Measurements from ENCODE around the gene PEMT.

Gene PEMT

DNA sequence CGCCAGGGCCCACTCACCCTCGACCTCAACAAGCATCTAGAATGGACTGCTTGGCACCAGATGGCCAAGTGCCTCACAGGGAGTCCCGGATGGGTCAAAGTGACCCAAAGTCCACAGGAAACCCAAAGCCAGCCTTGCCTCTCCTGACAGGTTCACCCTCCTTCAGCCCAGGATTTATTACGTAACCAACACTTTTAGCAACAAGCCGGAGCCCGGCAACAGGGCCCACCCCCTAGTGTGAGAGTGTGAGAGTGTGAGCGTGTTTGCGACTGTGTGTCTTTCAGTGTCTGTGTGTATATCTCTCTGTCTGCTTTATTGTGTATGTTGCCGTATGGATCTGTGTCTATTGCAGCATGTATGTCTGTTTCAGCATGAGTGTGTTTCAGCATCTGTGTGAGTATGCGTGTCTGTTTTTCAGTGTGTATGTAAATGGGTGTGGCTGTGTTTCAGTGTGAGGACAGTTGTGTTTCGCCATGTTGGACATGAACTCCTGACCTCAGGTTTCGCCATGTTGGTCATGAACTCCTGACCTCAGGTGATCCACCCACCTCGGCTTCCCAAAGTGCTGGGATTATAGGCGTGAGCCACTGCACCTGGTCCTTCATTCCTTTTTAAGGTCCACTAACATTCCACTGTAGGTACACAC is 13.7 kb upstream of the PEMT start:
- DNase-seq (ENCODE audit: low read depth), result no peak

DNA sequence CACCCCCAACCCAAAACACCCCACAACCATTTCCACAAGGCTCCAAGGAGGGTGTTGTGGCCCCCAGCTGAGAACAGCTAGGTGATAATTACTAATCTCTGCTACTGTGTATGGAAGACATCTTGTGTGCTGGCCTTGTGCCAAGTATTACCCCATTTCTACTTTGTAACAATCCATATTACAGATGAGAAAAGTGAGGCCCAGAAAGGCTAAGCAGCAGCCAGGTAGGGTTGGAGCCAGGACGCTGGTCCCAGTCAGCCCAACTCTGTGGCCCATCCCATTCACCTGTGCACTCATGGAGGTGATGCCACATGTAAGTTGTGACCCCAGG is 12.4 kb upstream of the PEMT start:
- no peak for DNase-seq (ENCODE audit: low read depth)

DNA sequence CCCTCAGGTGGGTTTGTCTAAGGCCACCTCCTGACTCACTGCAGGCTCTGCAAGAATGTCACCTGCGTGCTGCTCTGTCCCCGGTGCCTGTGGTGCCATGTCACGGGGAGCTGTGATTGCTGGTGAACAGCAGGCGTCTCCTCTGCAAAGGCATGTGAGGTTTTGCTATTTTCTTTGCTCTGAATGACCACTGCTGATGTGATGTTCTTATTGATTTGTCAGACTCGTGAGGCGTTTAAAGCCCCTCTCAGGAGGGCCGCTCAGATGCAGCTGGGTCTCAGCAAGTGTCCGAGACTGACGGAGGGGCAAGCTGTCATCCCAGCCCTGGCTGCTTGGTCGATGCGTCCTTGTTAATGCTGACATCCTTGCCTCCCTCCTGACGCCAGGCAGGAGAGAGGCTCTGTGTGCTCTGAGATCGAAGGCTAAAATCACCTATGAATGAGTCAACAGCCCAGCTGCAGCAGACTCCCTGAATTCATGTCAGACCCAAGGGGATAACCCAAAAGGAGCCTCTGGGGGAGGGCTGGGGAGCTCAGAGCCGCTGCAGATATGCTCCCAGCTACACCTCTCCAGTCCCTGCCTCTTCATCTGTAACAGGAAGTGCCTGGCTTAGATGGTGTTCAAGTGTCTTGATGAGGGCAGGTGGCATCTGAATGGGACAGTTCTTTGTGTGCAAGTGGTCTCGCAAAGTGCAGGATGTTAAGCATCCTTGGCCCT is 11.8 kb upstream of the PEMT start:
- DNase-seq (ENCODE audit: low read depth), result no peak

DNA sequence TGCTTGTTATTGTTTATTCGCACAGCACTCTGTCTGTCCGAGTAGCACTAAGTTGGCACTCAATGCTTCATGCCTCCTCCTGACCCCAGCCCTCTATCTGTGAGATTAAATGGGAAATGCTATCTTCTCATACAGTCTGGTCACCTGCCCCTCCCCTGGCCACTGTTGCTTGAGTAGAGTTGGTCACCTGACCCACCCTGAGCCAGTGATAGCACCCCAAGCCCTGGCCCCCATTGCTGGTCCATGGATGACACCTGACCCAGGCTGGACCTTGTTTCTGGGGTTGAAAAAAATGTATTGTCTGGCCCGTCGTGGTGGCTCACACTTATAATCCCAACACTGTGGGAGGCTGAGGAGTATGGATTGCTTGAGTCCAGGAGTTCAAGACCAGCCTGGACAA is 8.5 kb upstream of the PEMT start:
- no peak for DNase-seq (ENCODE audit: low read depth)

DNA sequence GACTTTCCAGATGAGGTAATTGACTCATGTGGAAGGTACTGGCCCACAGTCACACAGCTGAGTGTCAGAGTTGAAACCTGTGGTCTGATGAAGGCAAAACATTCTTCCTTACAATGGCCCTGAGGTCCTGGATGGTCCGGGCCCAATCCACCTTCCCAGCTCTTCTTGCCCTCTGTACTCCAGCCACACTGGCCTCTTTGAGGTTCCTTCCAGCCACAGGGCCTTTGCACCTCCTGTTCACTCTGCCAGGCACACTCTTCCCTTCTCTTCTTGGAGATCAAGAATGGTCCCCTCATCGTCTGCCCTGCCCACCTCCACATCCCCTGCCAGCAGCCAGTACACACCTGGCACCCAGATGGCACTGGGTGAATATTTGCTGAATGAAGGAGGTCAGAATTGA is 6.5 kb upstream of the PEMT start:
- no peak for DNase-seq (ENCODE audit: low read depth)

DNA sequence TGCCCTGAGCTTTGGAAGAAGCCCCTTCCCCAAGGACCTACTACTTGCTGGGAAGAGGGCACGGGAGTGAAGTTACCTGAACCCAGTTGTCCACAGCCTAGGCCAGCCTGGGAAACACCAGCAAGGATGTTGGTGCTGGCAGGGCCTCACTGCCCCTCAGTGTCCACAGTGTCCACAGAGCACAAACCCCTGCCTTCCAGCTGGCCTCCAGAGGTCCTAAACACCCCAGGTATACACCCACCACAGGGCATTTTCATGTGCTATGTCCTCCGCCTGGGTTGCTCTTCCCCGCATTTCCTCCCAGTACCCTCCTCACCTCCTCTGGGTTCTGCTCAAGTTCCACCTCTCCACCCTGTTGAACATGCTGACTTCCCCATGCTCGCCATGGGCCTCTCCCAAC is 4.2 kb upstream of the PEMT start:
- DNase-seq (ENCODE audit: low read depth), result no peak

DNA sequence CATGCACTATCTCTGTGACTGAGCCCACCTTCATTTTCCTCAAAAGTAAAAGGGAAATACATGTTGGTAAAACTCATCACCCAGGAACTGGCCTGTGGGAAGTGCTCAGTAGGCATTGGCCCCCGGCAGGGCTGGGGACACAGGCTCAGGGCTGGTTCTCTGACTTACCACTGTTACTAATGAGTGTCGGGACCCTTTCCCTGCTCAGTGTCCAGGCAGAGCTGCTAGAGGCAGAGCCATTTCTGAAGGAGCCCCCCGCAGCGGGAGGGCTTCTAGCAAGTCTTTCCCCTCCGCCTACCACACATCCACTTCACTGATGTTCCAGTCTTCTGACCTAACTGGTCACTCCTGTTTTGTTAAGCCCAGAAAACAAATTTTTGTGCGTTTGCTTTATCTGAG is 1.7 kb upstream of the PEMT start:
- DNase-seq (ENCODE audit: low read depth), result no peak

DNA sequence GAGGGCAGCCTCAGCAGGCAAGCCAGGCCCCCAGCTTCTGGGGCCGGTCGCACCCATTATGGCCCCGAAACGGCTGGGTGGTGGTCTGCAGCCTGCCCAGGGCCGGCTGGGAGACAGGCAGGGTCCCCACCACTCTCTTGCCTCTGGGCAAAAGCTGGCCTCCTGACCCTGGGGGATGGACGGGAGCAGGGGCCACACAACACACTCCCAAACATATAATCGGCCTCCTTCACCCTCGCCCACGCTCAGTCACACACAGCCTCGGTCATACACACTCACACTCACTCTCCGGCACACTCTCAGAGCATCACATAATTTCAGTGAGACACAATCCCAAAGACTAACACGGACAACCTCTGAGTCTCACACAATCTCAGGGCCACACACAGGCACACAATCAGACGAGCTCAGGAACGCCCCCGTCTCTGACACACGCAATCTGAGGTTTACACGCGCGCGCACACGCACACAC is 589 bp downstream of the PEMT start:
- DNase-seq (ENCODE audit: low read depth), result no peak

DNA sequence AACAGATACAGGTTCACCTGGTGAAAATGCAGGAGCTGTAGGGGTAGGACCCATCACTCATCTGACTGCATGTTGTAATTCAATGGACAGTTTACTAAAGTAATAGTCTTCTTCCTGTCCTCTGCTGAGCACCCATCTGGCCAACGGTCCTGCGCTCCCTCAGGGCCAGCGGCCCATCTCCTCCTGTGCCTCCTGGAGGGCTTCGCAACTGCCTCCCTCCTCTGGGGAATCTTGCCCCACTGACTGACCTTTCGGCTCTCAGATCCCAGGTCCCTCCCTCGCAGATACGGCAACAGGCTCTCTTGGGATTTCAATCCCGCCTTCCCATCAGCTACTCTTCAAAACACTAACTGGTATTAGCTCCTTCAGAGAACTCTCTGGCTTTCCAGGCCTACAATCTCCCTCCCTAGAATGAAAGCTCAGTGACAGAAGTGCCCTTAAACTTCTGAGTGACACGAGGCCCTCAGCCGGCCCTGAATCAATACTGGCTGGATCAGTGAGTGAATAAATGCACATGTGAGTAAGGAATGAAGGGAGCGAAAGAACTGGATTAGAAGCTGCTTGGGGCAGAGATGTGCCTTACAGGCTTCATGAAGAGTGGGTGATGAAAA is 1.3 kb downstream of the PEMT start:
- DNase-seq (ENCODE audit: low read depth), result no peak

DNA sequence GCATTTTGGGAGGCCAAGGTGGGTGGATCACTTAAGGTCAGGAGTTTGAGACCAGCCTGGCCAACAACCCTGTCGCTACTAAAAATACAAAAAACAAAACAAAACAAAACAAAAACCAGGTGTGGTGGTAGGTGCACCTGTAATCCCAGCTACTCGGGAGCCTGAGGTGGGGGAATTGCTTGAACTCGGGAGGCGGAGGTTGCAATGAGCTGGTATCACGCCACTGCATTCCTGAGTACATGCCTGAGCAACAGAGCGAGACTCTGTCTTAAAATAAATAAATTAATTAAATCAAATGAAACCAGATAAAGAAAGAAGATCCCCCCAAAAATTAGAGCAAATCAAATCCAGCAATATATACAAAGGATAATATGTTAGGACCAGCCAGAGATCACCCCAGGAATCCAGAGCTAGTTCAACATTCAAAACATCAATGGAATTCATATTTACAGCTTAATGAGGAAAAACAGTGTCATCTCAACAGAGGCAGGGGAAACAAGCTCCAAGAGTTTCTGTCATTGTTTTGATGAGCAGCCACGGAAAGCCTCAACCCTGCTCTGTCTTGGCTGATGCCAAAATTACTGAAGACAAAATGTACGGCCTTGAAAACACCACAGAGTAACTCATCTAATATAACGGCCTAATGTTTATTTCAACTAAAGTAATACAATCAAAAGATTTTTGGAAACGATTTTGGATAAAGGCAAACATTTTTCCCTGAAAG is 3.7 kb downstream of the PEMT start:
- DNase-seq (ENCODE audit: low read depth), result no peak

DNA sequence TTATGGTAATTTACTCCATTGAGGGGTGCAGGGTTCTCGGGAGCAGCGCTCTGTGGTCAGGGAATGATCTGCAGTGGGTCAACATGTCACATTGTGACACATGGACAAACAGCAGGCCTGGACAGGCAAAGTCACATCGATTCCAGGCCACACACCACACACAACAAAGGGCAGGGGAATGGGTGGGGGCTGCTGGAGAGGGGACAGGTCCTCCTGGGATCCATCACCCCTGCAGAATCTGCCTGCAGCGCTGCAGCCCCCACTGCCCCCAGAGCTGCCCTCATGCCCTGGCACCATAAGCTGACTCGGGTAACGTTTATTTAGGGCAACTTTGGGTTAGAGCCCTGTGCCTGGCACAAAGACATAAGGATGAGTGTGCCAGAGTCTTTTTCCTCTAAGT is 9.1 kb downstream of the PEMT start:
- DNase-seq (ENCODE audit: low read depth), result no peak

DNA sequence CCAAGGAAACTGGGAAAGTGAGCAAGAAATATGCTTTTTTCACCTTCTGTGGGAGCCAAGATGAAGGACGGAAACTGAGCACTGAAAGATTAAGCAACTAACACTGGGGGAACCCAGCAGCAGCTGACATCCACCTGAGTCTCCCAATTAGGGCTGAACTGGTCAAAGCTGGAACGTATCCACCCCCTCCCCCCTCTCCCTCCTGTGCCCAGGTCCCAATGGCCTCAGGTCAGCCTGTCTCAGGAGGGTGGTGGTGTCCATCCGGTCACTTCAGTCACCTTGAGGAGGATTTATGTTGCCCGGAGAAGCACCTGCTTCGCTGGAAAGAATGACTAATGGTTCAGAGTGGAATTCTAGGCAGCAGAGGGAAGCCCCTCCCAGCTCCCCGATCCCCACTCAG is 10.0 kb downstream of the PEMT start:
- no peak for DNase-seq (ENCODE audit: low read depth)

DNA sequence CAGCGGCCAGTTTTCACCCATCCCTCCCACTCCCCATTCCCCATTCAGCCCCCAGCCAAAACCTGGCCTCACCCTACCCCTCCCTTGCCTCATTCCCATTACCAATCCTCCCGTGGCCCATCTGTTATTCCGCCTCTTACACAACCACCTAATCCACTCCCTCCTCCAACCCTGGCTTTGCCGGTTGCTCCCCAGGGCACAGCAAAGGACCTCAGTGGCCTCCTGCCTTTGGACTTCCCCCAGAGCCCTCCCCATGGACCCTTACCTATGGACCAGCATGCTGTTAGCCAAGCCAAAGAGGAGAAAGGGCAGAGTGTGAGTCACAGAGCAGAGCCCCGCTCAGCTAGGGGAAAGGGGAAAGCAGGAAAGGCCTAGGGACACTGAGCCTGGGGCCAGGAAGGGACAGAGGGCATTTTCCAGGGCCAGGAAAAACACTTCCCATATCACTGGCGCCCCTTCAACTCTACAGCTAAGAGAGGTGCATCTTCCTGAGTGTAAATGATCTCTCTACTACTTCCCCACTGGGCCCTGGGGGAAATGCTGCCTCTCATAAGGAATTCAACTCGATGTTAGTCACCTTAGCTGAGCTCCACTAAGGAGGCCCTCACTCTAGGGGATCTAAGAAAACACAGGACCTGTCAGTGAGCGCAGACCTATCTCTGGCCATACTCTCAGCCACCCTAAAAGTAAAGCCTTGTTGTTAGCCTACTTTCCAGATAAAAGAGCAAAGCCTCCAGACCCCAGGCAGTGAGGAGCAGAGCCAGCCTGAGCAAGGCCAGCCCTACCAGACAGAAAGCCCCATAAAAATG is 10.6 kb downstream of the PEMT start:
- no peak for DNase-seq (ENCODE audit: low read depth)

DNA sequence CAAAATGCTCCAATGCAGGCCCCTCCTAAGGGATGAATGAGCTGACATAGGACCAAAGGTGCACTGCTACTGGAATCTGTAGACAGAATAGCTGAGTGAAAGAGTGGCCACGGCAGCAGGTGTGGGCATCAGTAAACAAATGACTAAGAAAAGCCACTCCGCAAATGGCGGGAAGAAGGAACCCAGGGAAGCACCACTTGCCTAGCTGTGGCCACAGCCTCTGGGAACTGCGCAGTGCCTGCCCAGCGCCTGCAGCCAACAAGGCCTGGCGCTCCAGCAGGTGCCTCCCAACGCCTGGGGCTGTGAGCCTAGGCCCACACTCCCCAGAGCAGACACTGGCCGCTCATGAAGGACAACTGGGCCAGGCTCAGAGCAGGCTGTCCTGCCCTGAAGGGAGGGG is 11.8 kb downstream of the PEMT start:
- DNase-seq (ENCODE audit: low read depth), result no peak

DNA sequence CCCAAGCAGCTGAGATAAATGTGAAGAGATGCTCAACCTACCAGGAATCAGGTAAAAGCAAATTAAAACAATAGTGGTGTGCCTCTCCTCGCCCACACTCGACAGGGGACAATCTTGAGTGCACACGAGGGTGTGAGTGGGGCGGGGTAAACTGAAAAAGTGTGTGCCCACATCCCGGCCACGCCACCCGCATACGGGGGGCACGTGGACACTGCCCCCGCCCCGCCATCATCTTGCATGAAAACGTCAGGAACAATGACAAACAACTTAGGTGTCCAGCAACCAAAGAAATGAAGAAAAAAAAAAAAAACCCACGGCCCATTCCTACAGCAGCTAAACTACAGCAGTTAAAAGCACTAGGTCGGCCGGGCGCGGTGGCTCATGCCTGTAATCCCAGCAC is 14.1 kb downstream of the PEMT start:
- no peak for DNase-seq (ENCODE audit: low read depth)

DNA sequence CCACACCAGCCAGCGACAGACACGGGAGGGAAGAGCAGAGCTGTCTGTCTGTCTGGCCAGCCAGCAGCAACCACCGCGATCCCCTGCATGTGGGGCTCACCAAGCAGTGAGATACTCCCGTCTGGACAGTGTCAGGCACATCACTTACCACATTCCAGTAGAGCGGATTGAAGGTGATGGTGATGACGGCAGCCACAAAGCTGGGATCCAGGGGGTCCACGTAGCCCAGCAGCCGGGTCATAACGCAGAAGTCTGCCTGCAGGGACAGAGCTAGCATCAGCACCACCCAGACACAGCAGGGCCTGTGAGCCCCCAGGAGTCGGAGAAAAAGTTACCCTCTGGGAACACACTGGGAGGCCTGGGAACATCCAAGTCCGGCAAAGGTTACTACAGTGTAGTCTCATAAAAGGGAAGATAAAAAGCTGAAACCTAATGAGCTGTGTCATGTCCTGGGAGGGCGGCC is 14.7 kb downstream of the PEMT start:
- DNase-seq (ENCODE audit: low read depth), result no peak

DNA sequence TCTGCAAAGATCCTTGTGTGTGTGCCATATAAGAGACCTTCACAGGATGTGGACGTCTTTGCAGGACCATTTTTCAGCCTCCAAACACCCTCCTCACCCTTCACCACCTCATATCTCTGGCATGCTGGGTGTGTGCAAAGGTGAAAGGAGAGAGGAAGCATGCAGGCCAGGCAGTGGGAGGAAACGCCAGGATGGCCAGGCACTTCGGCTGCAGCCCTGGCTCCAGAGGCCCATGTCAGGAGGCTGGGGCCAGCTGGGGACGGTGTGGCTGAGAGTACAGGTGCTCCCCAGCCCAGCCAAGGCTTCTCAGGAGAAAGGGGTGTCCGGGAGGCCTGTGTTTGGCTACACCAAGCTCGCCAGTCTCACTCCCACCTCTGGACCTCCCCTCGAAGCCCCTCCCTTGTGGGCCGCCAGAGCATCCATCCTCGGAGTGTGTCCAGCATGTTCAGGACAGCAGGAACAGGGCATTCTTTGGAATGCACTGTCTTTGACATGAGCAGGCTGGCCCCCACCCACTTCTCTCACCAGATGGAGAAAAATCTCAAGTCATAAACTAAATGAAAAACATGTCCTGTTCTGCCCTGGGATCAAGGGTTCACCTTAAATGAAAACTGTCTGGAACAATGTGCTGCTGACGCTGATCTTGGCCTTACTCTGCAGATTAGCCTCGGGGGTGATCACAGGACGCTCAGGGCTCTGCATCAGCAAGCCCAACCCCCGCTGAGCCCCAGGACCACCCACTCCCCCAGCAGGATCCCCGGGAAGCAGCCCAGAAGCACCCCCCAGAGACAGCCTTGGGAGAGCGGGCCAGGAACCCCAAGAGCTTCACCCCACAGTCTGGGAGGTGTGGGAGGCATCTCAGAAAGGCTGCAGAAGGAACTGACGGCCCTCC is 15.9 kb downstream of the PEMT start:
- no peak for DNase-seq (ENCODE audit: low read depth)

DNA sequence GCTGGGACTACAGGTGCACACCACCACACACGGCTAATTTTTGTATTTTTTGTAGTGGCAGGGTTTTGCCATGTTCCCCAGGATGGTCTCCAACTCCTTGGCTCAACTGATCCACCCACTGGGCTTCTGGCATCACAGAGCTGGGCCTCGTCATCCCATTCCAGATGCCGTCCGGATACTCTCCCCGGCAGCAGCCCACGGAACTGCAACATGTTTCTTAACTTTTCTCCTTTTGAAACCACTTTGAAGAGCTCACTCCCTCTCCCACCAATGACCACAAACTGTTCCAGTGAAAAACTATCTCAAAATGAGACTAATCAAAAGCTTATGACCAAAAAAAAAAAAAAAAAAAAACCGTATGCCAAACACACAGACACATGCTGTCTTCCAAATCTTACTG is 17.6 kb downstream of the PEMT start:
- DNase-seq (ENCODE audit: low read depth), result no peak

DNA sequence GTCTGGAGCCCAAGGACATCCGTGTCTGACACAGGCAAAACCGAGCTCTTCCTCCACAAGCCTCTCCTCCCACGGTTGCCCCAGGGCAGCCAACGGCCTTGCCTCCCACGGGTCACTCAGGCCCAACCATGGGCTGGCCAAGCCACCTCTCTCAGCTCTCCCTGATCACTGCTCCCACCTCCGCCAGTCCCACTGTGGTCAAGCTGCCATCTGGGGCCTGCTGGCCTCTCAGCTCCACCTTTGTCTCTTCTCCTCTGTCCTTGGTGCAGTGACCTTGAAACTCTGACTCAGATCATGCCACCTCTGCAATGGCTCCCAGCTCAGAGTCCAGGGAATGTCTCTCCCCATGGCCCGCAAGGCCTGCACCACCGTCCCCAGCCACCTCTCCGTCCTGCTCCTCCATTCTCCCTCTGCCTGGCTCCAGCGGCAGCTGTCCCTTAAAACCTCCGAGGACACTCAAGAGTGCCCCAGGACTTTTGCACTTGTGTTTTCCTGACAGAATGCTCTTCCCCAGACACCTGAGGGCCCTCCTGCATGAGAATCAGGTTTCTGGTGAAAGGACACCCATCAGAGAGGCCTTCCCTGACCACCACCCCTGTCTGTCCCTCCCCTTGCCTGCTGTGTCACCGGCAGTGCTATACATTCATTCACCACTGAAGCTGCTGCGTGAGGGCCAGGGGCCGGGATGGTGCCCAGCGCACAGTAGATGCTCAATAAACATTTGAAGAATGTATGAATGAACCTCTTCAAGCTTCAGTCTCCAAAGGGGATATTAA is 19.3 kb downstream of the PEMT start:
- DNase-seq (ENCODE audit: low read depth), result no peak
